Astrocyte of the spinal cord (primary cell): ENCODE measurements around the gene ZNF710.

Experiments used
- DNase-seq: peaks from one replicate; pipeline ENCODE4 v3.0.0; 2011; ENCODE audit warnings: low read depth, low spot score
- H3K4me3 ChIP-seq: 2 replicates; pipeline ENCODE4 v1.5.1; 2011; ENCODE audit warnings: low read depth, mild to moderate bottlenecking, low read length, moderate library complexity
- CTCF ChIP-seq: IDR thresholded peaks from 2 replicates; pipeline ENCODE4 v1.5.1; 2012; ENCODE audit warnings: low read depth, mild to moderate bottlenecking, low read length, inconsistent platforms
- in situ Hi-C: cut with HindIII; loops from 2 replicates; pipeline ENCODE4 v1.10.0; 2017; ENCODE audit warnings: low sequenced_read_pairs

ZNF710 gene

DNA sequence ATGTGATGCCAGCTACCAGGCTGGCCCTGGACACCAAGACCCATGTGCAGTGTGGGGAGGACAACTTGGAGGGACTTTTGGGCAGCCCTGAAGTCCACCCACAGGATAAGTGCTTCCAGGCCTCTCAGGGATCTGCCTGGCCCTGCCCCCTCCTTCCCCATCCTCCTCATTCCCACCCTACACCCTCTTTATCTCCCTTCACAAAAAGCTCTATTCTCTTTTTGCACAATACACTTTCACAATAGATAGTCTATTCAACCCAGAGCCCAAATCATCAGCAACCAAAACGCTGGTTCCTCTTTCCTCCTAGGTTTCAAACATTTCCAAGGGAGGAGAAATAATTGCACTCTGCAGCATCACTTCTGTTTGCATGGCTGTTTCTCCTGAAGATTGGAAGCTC lies 7.8 kb upstream of the ZNF710 start:
- H3K4me3 ChIP-seq = no peak overlapping the region
- in situ Hi-C loops = no loop called here
- DNase-seq = no peak
- no peak for TF ChIP-seq CTCF

DNA sequence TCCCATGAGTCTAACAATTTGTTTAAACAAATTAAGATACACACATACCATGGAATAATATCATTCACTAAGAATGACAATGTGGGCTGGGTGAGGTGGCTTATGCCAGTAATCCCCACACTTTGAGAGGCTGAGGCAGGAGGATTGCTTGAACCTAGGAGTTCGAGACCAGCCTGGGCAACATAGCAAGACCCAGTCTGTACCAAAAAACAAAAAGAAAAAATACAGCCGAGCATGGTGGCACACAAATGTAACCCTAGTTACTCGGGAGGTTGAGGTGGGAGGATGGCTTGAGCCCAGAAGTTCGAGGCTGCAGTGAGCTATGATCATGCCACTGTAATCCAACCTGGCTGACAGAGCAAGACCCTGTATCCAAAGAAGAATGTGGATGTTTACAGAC lies 4.0 kb upstream of the ZNF710 start:
- DNase-seq = no peak
- TF ChIP-seq CTCF = no peak
- in situ Hi-C loops = no loop called here
- no peak overlapping the region for H3K4me3 ChIP-seq

DNA sequence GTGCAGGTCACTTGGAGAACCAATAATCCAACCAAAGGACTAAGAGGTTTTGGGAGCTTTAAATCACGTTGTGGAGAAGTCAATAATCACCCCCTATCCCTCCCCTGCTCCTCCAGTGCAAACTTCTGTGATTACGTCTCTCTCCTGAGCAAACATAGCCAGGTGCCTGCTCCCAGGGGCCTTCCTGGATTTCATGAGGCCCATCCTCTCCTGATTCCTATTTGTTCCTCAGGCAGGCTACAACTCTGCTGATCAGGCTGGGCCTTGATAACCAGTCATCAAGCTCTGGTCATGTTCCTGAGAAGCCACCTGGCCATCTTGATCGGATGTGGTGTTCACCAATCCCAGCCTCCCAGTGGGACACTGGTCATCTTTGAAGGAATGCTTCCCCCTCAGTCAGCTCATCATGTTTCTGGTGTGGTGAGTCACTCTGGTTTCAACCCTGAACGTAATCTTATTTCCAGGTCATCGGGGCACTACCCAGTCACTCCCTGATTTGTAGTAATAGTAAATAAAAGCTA lies 2.9 kb upstream of the ZNF710 start:
- in situ Hi-C loops = no loop called here
- no peak for TF ChIP-seq CTCF
- no peak overlapping the region for H3K4me3 ChIP-seq
- peak; percentile 49 for DNase-seq

GRCh38 chr15:89998923-89999675 lies 2.0 kb upstream of the ZNF710 start:
- in situ Hi-C loops = no loop called here
- no peak overlapping the region for H3K4me3 ChIP-seq
- TF ChIP-seq CTCF = no peak
- DNase-seq = no peak

DNA sequence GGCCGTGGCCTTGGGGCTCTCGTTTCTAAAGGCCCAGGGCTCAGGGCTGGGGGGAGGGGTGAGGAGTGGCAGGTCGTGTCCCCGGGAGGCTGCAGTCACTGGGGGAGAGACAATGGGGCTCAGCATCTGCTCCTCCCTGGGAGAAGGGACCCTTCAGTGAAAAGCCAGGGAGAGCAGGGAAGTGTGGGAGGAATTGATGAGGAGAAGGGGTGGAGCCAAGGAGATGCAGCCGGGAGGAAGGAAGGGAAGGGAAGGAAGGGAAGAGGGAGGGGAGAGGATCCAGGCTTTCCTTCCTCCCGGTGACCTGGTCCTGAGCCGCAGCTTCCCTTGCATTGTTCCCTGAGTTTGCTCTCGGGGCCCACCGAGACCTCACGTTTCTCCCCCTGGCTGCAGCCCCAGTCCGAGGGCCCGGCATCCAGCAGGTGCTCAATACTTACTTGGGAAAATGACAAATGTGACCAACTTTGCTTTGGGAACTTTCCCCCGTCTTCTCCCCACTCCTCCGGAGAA lies 1.4 kb upstream of the ZNF710 start:
- TF ChIP-seq CTCF = no peak
- peak; percentile 18 for DNase-seq
- in situ Hi-C loops = no loop called here
- peak overlapping the region; percentile 64 for H3K4me3 ChIP-seq

DNA sequence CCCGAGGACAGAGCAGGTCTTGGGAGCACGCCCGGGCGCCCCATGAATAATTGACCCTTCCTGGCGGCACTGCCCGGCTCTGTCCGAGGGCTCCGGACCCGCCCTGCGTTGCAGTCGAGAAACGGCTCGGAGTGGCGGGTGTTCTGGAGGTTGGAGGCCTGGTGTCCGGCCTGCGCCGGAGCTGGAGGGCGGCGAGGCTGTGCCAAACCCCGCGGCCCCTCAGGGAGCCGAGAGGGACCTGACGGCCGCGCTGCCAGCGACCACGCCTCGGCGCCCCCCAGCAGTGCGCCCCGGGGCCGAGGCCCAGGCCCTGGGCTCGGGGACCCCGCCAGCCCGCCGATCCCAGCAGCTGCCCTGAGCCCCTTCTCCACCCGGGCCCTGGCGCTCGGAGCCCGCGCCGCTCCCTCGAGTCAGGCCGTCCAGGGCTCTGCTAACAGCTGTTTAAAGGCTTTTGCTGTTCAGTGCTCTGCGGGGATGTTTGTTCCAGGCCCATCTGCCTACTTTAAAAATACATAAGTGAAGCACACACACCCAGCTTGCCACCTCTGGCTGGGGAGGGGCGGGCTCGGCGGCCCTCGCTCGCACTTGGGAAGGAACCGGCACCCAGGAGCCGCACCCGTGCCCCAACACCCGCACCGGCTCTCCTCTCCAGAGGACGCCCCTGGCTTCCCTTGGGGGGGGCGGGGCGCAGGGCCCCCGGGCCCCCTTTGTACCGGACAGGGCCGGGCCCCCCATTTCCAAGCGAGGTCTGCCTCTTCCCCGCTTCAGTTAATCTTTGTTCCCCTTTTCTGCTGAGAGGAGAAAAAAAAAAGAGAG lies 730 bp upstream of the ZNF710 start:
- H3K4me3 ChIP-seq = peak overlapping the region; percentile 64
- TF ChIP-seq CTCF = no peak
- peak; percentile 32 for DNase-seq
- in situ Hi-C loops = no loop called here
